GM21423 (cell line): Measurements from ENCODE around the gene VAPA.
A peak's percentile ranks its signal among the peaks of the same experiment; 100 is the strongest.
"Not testable (repeated sequence)": the region's sequence is repeated elsewhere in the genome, so short reads cannot be mapped to it uniquely, and the experiment has no call there.

ENCODE experiments used
- ATAC-seq: cut with Tn5 transposase; IDR thresholded peaks from one replicate; pipeline ENCODE4 v1.9.1; 2021; ENCODE audit warnings: mild to moderate bottlenecking, moderate library complexity; ENCODE audit not compliant: unreplicated experiment

VAPA gene

DNA sequence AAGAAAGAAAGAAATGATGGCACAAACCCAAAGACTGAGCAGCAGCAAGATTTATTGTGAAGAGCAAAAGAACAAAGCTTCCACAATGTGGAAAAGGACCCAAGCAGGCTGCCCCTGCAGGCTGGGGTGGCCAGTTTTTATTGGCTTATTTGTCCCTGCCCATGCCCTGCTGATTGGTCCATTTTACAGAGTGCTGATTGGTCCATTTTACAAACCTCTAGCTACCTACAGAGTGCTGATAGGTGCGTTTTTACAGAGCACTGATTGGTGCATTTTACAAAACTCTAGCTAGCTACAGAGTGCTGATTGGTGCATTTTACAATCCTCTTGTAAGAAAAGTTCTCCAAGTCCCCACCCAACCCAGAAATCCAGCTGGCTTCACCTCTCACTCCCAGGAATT is 1.5 kb upstream of the VAPA start:
- not testable (repeated sequence) for ATAC-seq

DNA sequence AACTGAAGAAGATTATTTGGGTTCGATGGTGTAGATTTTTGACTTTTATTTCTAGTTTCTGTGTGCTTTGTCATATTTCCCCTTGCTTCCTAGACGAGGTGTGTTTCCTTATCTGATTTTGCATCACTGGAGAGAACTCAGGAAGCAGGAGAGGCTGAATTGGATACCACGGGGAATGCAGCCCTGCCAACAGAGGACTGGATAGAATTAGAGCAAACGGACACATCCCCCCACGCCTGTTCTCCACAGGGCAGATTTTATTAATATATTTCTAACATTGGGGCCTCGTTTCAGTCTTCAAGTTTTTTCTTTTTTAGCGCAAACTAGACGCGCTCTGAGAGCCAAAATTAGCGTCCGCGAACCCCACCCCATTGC is 678 bp upstream of the VAPA start:
- no peak for ATAC-seq

DNA sequence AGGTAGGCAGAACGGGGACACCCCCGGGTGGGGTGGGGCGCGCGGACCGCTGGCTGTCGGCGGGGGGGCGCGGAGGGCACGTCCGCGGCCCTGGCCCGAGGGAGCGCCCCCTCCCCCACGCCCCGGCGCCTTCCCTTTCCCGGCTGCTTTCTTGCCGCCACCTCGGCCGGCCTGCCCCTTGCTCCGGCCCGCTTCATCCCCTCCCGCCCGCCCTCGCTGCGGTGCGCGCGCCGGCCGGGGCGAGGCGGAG is 443 bp downstream of the VAPA start:
- ATAC-seq: peak; percentile 10

DNA sequence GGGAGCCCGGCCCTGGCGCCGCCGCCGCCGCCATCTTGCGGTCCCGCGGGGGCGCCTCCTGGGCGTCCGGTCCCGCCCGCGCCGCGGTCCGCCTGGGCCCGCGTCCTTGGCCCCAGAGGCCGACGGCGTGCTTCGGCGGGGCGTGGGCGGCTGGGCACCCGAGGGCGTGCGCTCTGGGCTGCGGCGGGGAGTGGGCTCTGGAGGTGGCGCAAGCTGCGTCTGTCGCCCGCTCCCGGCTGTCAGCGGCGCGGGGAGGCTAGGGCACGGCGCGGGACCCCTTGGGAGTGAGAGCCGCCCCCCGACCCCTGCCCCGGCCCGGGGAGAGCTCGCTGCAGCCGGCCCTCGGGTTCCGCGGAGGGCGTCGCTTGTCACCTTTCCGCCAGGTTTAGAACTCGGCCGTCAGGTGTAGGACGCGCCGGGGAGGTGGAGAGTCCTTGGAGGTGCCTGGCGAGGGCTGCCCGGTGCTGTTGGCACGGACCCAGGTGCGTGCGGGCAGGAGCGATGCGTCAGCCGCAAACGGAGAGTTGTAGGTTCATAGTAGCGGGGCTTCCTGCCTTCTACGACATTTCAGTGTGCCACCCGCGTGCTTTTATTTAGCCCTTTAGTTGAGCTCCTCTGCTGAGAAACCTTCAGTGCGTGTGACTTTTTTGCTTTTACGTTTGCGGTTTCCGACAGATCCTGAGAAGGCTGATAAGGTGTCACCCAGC is 921 bp downstream of the VAPA start:
- ATAC-seq: peak; percentile 25

DNA sequence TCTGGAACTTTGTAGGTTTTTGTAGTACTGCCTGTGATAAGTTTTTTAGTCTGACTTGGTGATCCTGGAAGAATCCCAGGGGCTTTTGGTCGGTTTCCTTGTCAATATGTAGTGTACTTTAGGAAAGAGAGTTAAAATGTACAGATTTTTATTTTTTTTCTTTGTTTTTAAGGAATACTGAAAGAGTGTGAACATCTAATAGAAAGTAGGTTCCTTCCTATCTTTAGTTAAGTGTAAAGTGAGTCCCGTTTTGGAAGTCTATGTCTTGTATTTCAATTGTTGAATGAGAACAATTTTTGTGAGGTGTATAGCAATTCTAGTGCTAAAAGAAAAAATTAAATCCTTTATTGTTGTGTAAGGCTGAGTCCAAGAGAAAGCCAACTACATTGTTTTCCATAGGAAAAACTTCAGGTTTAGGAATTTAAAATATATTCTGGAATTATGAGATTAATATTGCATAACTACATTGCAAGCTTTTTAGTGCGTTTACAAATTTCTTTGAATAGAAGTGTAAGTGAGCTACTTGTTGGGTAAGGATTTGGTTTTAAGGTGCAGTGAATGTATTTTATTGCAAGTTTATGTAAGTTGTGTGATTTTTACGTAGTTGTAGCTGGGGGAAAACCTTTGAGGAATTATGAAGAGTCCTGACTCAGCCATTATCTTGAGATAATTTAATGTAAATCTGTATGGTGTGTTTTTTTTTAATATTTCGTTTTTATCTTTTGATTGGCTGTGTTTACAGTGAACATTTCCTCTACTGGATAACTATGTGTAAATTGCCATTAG is 1.7 kb downstream of the VAPA start:
- no peak for ATAC-seq

DNA sequence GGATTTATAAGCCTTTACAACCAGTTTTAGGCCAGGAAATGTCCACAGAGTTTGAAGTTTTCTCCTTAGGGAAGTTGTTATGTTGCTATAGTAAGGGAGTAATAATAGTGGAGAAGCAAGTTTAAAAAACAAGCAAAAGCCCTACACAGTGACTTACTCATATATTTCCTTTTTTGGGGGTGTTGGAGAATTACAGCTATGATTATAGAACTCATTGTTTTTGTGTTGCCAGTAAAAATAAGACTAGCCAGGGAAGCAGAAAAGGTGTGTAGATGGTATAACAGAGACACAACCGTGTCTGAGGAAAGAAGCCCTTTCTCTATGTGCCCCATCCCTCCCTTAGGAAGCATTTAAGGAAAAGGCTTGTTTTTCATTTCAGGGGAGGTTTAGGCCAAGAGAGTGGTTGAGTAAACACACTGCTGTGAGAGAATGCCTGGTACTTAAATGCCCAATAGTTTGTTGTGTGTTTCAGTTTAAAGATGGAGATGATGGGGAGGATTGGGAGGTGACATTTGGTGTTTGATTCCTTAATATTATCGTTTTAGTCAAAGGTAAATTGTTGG is 2.3 kb downstream of the VAPA start:
- no peak for ATAC-seq

DNA sequence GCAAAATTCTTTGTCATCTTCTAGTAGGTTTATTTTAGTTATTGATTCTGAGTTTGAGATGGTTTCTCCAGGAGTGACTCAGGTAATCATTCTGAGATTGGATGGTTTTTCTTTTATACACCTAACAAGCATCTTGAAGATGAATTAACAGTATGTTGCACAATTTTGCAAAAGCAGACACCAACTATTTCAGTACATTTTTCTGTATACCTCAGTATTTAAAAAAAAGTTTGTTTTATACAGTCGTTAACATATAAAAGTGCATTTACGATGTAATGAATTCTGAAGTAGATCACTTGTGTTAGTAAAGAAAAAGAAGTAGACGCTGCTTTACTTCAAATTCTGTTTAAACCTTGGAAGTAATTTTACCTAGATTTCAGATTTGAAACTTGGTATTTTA is 3.0 kb downstream of the VAPA start:
- no peak for ATAC-seq

DNA sequence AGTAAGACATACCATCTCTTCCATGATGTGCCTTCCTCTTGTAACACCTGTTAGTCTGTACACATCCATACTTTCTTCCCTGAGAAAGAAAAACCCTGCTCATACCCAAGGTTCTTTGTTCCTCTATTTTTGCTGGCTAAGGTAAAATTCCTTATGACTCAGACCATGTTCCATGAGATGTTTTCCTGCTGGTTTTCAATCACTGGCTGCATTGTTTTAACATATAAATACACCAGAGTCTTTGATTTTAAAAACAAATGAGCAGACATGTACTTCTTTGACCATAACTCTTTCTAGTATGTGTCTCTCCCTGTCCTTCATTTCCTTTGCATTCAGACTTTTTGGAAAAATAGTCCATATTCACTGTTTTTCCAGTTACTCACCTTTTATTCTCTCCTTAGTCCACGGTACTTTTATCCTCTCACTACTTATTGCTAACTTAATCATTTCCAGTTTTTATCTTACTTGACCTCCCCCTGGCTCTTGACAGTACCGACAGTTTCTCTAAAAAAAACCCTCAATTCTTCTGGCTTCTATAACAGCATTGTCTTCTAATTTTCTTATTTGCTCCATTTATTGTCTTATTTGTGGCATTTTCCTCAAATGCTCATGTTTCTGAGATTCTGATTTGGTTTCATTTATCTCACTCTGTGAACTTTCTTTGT is 4.3 kb downstream of the VAPA start:
- ATAC-seq: no peak

DNA sequence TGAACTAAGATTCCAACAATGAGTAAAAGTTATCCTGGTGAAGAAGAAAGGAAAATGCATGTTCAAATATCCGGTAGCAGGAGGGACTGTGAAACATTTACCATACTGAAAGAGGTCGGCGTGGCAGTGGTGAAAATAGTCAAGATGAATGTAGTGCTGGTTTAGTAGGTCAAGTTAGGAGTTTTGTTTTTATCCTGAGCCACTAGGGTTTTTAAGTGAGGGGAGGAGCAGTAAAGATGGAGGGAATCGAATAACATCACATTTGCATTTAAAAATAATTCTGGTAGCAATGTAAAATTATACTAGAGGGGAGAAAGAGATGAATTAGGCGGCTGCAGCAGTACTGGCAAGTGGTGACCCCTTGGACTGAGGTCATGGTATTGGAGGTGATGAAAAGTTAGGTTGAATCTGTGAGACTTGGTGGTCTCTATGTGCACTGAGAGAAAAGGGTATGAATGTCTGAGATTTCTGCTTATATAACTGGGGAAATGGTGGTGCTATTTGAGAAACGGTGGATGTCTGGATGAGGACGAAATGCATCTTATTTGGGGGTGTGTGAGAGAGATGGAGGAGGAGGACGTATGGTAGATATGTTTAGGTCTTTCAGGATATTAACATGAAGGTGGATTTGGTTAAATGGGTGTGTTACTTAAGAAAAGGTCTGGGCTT is 5.9 kb downstream of the VAPA start:
- no peak for ATAC-seq

DNA sequence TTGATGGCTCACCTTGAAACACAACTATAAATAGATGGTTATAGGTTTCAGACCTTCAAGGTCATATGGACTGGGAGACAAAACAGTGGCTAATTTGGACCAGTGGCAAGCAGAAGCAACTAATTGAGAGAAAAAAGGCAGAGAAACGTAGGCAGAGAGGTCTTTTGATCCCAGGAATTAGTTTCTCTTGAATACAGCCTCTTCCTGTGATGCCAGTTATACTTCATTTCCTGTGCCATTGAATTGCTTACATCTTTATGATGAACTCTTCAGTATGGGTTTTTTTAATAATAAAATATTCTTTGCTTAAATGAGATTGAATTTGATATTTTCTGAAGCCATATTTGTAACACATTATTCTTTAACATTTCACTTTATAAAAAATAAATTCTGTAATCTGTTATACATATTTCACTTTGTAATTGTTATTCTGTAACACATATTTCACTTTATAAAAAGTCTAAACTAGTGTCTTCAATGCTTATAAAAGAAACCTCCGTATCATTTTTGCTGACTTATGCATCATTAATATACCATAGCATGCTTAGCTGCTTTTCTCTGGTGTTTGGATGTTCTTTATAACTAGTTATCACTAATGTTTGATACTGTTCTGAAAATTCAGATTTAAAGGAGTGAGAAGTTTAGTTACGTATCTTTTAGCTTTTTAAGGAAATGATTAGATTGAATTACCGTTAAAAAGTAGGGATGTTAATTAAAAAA is 8.9 kb downstream of the VAPA start:
- ATAC-seq: no peak

DNA sequence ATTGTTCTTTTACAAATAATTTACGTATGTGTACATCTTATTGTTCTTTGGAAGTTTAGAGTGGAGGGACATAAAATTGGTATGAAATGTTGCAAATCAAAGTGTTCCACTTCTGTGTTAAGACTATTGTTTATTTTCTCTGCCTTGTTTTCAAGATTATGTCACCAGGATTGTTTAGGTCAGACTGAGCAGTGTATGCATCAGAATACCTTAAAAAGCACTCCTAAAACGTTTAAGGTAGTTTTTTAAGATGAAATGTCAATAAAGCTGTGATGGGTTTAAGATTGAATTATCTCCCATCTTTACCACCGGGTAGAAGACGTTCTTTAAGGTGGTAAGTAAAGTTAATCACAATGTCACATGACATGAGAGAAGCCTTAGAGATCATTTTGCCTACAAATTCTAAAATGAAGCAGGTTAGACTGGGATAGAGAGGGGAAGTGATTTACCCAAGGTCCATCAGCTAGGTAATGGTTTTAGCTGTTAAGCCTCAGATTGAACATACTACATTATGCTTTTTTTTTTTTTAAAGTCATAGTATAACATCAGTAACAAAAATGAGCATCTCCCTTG is 10.6 kb downstream of the VAPA start:
- no peak for ATAC-seq

DNA sequence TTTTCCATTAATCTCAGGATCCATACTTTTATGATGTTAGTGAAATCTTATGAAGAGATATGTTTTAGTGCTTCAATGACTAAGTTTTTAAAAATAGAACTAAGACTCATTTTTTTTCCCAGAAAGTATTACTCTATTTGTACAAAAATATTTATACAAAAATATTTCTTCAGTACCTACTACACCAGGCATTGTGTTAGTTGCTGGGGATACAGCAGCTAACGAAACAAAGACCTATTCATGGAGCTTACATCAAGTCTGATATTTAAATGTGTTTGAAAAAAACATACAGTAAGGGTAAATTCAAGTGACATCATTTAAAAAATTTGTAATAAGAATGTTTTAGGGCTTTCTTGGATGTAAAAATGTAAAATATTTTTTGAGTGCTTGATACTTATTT is 11.6 kb downstream of the VAPA start:
- no peak for ATAC-seq

DNA sequence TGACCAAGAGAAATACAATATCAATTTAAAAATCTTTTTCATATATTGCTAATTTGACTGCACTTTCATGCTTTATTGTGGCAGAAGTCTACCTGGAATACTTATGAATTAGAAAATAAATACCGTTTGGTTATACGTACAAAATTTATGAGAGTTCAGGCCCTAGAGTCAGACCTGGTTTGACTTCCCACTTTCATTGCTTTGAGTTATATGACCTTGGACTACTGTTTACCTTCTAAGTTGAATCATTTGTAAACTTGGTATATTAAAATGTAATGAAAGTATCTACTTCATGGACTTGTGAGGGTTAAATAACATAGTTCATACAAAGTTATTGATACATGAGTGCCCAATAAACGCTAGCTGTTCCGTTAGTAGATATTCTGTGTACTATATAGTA is 12.0 kb downstream of the VAPA start:
- no peak for ATAC-seq

DNA sequence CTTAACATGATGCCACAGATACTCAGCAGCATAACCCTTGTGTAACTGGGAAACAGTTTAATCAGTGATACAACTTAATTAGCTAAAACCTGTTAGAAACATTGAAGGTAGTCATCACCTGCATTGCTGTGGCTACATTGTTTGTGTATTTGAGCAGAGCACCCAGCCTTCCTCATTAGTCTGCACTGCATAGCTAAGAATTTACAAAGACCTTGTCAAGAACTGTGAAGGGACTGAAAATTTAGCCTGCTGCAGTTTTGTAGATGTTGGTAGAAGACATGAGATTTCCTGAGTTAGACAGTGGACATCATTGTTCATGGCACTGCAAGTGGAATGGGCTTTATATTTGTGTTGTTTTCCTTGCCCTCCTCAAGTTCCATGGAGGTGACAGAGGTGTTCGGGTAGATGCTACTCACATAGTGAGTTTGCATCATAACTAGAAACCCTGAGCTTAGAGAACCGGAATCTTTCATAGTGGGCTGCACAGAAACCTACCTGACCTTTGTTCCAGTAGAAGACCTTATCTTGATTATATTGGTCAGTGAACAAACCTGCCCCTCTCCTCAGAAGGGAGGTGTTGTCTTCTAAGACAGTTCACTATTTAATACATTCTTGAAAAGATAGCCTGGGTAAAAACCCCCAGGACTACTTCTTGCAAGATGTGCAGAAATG is 12.5 kb downstream of the VAPA start:
- no peak for ATAC-seq

DNA sequence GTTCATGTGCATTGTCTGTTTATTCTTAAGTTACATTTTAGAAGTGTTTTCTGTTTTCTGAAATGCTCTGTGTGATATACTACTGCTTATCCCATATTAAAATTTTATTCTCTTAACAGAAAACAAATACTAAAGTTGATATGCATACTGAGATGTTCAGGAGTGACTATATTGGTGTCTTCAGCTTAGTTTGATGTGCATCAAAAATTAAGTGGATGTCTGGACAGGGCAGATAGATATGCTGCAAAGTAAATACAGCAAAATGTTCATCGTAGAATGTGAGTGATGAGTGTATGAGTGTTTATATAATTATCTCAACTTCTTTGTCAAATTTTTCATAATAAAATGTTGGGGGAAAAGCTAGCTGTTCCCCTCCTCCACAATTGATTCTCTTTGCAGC is 13.2 kb downstream of the VAPA start:
- ATAC-seq: no peak

DNA sequence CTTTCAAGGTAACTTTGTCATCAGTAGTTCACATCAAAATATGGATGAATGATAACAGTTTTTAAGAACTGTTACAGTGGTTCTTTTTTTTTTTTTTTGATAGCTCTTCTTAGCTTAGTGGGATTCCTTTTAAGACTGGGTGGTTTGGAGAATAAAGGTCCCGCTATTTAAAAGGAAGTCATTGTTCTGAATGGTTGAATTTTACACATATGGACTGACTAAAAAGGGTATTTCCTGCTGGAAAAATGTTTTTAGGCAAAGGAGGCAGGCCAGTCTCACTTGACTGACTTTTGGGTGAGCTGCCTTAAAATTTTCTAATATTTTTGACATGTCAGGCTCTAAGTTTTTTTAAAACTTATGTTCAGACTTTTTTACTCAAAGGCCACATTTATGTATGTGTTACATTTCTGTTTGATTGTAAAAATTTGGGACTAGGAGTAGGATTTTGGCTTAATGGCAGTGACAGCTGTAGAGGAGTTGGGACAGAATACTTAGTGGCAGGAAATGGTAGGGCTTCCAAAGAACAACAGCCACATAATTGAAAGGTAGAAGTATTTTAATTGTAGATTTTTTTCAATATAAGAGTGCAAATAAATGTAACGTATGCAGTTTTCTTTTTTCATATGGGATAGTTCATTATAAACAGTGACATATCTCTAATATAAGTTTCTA is 13.7 kb downstream of the VAPA start:
- no peak for ATAC-seq

DNA sequence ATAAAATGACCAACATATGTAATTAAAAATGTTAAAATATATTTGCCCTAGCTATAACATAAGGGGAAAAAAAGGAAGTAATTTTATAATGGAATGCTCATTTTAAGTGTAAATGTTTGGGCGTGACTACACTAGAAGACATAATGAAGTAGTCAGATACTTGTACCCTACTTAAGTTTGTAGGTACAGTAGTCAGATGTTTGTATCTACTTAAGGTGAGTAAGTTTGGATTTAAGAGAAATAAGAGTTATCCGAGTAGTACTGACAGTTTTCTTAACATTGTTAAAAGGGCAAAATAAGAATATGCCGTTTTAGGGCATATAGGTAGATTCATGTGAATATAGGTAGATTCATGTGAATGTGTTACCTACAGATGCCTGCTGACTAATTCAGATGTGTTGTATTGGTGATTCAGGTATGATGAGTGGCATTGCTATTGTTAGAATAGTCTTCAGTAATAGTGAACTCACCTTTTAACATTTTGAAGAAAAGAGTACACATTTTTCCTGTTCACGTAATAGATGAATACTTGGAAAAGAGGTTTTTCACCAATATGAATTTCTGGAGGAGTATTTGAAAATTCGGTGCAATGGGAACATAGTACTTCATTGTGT is 14.9 kb downstream of the VAPA start:
- no peak for ATAC-seq

DNA sequence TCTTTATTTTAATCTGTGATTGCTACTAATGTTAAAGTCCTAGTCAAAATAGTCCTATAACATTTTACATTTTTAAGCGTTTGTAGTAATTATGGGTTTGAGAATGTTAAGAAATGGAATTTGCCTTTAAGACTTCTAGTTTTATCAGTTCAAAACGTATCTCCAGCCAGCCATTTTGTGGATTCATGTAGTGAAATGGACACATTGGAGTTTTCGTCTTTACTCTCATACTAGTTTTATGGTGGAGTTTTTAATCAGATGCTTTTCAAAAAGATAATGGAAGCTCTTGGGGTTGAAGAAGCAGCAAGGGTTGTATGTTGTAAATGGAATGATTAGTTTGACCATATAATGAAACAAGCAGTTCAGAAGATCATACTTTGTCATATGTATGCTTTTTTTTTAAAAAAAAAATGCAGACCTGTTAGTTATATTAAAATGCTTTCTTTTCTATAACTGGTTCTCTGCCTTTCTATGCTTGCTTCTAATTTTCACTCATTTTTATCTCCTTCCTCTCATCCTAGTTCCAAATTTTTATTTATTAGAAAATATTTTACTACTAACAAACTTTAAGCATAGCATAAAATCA is 16.6 kb downstream of the VAPA start:
- ATAC-seq: no peak

DNA sequence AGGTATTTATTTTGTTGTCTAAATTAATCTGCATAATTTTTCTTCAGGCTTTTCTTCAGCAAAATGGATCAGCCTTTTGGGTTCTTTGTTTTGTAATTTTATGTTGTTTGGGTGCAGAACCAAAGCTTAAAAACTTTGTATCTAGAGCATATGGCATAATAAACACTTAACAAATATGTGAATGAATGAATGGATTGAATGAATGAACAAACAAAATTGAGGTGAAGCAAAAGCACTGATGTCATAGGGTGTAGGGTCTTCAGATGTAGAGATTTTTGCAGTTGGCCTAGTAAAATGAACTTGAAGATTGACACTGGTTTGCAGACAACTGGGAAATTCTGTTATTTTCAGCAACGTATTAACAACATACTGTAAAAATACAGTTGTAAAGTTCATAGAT is 17.3 kb downstream of the VAPA start:
- no peak for ATAC-seq
